COLO829 (cell line): Measurements from ENCODE around the gene TASOR2.

Source experiments
- DNase-seq: peaks from one replicate; pipeline ENCODE4 v3.0.0; 2012; ENCODE audit warnings: low spot score

TASOR2 gene

GRCh38 chr10:5656737-5657579 lies 27.7 kb upstream of the TASOR2 start:
- DNase-seq = no peak

GRCh38 chr10:5658871-5659618 lies 25.6 kb upstream of the TASOR2 start:
- no peak for DNase-seq

DNA sequence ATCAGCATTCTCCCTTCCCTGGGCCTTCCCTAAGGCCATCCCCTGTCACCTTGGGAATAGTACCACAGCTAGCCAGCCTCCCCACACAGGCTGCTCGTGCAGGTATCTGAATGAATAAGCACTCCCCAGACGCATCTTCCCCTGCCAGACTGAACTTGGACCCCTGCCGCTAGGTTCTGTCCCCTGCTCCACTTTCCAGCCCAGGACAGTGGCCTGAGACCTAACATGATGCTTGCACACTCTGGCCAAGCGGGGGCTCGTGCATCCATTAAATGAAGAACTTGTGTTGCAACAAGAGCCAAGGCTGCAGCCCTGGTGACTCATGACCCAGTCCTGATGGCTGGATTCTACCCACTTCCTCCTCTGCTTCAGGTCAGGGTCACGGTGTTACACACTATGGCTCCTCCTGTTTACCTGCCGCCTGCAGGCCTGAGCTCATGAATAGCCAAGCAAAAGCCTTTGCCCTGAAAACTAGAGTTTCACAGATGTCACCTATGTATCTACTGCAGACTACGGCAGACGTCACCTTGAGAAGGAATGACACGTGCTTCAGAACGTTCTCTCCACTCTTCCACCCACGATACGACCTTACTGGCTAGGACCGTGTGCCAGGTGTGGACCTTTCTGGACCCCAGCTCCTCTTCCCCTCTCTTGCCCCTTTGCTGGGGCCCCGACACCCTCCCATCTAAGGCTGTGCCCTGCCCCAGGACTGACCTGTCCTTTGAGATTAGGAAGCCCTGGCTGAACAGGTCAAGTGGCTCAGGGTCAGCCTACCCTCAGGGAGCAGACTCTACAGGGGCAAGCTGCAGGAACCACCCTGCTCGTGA lies 24.7 kb upstream of the TASOR2 start:
- DNase-seq = no peak

GRCh38 chr10:5661043-5661442 lies 23.6 kb upstream of the TASOR2 start:
- no peak for DNase-seq

GRCh38 chr10:5662708-5663579 lies 21.7 kb upstream of the TASOR2 start:
- no peak for DNase-seq

DNA sequence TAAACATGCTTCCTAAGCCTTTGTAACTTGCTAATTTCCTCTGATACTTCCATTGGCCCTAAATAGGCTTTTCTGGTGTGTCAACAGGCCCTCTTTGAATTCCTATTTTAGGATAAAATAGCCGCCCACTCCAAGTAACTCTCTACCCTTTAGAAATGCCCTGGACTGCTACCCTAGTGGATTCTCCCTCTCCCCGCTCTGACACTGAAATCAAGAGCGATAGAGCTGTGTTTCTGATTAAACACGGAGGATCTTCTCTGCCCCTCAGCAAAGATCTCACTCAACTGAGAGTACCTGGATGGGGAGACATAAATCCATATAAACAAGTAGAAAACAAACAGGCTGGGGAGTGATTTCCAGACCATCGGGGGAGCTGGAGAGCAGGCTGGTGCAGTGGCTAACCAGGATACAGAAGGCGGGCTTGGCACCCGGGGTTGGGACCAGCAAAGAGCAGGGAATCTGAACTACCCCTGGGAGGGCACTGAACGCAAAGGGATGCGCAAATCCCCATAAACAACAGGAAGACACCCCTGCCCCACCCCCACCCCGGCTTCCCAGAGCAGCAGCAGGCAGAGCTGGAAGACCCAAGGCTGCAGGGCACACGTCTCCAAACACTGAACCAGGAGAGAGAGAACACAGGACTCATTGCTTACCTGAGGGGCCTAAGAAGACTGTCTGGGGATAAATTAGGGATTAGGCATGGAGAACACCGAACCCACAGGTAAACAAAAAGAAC lies 20.8 kb upstream of the TASOR2 start:
- DNase-seq = no peak

GRCh38 chr10:5665373-5666007 lies 19.1 kb upstream of the TASOR2 start:
- DNase-seq = no peak

- DNase-seq = peak; percentile 18
These were observed 18.4 kb upstream of the TASOR2 start, which contains the start of gene ASB13 for GRCh38 chr10:5666008-5666840. TSS of gene ASB13 (minus strand) at chr10:5666595. CDS start at chr10:5666551, 44 bp downstream.

DNA sequence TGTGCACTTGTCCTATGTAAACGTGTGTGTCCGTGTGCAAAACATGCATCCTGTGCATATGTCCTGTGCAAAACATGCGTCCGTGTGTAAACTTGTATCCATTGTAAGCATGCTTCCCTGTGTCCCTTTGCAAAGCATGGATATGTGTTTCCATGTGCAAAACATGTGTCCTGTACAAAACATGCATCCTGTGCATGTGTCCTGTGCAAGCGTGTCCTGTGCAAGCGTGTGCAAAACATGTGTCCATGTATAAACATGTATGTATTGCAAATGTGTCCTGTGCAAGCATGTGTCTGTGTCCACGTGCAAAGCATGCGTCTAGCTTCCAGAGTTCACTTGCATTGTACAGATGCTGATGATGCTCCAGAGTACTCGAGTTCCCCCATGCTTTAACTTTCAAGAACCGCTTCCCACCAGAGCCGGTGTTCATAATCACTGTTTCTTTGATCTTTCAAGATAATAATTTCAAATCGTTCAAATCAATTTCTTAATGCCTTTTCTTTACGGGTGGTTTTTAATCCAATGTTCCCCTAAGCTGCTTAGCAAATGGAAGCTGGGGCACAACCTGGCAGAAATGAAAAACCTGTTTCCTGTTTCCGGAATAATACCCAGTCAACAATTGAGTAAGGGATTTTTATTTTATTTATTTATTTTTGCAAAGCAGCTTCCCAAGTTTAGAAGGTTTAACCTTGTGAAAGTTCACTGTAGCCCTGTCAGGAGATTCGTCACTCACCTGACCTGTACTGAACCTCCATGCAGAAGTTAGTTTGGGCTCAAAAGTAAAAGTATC lies 17.6 kb upstream of the TASOR2 start:
- DNase-seq = no peak

DNA sequence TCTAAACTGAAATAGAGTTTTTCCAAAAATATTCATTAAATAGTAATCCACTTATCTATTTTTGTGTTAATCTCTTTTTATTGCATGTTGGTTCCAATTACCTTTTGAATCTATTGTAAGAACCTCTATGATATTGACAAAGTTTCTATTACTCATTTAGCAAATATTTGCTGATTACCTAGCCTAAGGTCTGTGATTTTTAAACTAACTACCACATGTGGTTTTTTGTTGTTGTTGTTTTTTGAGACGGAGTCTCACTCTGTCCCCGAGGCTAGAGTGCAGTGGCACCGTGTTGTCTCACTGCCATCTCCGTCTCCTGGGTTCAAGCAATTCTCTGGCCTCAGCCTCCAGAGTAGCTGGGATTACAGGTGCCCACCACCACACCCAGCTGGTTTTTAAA lies 16.2 kb upstream of the TASOR2 start:
- no peak for DNase-seq

- no peak for DNase-seq
These were observed 15.0 kb upstream of the TASOR2 start for GRCh38 chr10:5669604-5670003.

- DNase-seq = no peak
These were observed 13.8 kb upstream of the TASOR2 start for GRCh38 chr10:5670662-5671375.

DNA sequence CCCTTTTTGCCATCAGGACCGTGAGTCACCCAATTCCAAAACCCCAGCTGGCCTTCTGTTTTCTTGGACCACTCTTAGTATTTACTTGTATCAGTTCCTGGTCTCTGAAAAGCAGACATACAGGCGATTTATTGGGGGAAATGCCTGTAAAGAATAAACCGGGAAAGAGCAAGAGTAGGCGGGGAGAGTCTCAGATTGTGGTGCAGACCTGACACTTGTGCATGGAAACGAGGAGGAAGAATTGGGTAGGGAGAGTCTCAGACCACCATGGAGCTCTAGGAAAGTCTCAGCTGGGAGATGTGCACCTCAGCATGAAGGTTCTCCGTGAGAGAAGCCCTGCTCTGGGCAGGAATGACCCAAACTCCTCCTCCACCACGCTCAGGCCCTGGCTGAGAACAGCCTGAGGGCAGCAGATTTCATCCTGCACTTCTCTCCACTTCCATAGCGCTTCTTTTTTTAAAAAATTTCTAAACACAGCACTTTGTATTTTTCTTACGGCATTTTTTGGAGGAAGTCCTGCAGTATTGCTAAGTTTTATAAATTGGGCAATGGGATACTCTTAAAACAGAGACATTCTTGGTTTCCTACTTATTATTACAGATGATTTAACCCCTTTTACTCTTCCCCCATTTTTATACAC lies 6.1 kb upstream of the TASOR2 start:
- DNase-seq = no peak

DNA sequence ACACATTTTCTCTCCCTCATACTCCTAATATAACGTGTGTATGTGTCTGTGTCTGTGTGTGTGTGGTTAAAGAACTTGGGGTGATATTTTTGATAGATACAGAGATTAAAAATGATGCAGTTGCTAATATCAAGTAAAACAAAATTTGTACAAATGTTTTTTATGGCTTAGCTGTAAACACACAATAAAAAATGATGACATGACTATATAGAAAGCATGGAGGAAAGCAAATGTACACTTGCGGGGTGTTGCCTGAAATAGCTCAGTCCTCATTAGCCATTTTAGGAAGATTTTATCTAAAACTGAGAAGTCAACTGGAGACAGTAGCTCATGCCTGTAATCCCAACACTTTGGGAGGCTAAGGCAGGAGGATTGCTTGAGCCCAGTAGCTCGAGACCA lies 5.6 kb upstream of the TASOR2 start:
- no peak for DNase-seq

GRCh38 chr10:5679606-5680005 lies 5.0 kb upstream of the TASOR2 start:
- peak; percentile 56 for DNase-seq

DNA sequence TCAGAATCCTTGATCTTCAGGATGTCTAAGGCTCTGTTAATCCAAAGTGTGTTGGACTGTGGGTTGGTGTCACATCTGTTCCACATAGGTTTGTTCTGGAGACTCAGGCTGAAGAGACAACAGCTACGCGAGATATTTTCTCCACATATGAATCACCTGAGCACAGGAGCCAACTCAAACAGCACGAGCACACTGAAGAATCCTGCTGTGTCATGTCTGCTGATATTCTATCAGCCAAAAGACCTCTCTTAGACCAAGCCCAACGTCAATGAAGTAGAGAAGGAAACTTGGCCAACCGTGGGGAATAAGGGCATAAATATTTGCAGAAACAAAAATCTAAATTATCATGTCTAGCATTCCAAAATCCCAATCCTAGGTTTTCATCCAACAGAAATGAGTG lies 2.7 kb upstream of the TASOR2 start:
- no peak for DNase-seq

- no peak for DNase-seq
These were observed 1.6 kb upstream of the TASOR2 start for GRCh38 chr10:5683065-5683464.
